HTERT RPE-1 (cell line): Measurements from ENCODE around the gene SPECC1.

Experiments used
- in situ Hi-C: fragments of 300-500 bp; cut with MboI; formaldehyde crosslinking; loops from 4 replicates; pipeline ENCODE4 v1.14.3; 2020; ENCODE audit warnings: low sequenced_read_pairs

SPECC1 gene

DNA sequence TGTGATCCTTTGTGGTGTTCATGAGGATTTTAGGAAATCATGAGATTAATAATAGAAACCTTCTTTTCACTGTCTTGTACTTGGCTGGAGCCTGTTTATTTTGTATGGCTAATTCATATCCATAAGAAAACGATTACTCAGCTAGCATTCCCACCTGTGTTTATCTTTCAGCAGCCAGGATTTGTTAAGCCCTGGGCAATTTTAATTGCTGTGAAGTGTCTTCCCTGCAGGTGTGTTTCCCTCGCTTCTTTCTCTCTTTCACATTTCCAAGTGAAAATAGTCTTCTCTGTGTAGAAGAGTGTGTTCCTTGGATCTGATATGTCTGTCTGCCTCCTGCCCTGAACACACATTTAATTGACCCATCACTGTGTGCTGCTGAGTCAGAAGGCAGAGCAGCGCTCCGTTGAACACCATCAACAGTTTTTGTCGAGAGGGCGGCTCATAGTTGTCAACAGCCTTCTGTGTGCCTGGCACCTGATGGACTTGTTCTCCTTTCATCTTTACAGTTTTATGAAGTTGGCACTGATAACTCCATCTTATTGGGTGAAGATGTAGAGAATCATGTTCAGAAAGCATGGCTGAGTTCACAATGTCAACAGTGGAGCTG, 83.2 kb downstream of the SPECC1 start:
- in situ Hi-C loops: no loop called here

DNA sequence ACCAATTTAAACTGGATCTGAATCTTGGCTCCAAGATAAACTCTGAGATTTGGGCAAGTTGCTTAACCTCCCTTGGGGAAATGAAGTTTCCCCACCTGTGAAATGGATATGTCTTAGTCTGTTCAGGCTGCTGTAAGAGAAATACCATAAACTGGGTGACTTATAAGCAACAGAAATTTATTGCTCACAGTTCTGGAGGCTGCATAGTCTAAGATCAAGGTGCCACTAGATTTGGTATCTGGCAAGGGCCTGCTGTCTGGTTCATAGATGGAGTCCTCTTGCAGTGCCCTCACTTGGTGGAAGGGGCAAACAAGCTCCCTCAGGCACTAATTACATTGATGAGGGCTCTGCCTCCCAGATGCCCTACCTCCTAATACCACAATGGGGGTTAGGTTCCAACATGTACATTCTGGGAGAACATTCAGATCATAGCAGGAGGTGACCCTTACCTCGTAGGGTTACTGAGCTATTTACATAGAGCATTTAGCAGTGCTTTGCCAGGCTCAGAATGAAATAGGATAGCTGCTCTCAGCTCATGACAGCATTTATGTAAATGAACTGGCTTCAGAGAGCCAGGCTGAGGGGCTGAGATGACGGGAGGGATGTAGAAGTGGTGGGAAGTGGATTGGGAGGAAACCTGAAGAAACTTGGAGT, 83.9 kb downstream of the SPECC1 start:
- in situ Hi-C loops: no loop called here

DNA sequence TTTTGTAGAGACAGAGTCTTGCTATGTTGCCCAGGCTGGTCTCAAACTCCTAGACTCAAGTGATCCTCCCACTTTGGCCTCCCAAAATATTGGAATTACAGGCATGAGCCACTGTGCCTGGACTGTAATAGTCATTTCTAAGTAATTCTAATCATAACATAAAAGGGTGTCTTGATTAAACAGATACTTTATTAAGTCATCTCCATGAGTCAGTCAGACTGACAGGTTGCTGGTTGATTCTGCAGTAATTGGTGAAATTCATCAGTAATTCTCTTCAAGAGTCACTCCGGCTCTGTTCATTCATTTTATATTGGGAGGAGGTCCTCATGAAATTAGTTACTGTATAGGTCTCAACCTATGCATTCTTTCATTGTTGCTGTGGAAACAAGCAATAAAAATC, 85.6 kb downstream of the SPECC1 start:
- in situ Hi-C loops: no loop called here

DNA sequence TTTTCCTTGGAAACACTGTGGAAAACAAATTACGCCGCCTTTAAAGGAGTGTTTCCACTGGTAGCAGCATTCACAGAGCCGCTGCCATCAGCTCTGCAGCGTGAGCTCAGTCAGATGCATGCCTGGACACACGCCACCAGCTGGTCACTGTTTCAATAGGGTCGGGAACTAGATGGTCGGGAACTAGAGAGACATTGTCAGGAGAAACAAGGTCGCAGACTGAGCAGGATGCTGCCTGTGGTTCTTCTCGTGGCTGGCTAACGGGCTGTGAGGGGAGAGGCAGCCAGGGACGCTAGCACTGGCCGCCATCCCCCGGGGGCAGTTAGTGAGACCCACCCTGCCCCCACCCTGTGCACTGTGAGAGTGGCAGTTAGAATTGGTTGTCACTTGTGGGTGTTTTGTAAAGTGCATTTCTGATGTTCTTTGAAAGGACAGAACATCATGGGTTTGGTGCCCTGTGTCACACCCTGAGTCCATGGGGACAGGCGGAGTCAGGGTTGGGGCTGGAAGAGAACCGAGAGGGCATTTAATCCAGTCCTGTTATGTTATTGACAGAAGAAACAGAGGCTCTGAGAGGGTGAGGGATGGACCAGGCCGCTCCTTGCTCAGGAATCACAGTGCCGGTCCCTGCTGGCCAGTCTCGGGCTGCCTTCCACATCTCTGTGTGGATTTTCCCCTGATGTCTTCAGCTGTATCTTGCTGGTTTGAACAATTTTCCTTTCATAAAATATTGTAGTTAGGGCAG, 86.3 kb downstream of the SPECC1 start:
- in situ Hi-C loops: no loop called here

DNA sequence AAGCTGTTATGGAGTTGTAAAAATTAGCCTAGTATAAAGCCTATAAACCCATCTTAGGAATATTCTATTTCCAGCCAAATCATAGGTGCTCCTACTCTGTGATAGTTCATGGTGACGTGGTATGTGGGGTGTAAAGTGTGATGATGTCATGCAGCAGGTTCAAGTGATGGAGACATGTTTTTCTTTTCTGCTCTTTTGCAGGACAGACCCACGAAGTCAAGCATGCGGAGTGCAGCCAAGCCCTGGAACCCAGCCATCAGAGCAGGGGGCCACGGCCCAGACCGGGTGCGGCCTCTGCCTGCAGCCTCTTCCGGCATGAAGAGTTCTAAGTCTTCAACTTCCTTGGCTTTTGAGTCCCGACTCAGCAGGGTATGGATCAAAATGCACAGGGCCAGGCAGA, 87.3 kb downstream of the SPECC1 start:
- in situ Hi-C loops: no loop called here

DNA sequence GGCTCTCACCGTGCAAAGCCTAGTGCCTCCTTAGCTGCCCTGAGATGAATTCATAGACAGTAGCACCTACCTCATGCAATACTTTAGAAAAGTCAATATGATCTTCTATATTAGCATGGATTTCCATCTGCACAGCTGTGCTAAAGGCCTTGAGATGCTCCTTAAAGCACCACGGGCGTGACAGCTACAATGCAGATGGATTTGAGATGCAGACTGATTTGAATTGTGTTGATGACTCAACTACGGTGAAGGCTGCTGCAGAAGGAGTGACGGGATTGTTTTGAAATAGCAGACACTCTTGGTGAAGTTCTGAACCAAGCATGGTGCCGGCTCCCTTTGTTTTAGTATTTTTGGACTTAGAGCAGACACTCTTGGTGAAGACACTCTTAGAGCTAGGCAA, 88.2 kb downstream of the SPECC1 start:
- in situ Hi-C loops: no loop called here

DNA sequence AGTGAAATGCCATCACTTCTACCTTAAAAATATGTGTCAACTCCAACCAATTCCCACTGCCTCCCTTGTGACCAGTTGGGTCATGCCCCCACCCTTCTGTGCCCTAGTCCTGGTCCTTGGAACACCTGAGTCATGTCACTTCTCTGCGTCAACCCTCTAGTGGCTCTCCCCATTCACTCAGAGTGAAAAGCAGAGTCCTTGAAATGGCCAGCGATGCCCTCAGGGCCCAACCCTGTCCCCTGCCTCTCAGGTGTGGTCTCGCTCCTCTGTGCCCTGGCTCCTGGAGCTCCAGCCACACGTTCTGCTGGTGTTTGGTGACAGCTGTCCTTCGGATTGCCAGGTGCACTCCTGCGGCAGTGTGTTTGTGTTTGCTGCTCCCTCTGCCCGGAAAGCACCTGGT, 89.2 kb downstream of the SPECC1 start:
- in situ Hi-C loops: no loop called here

DNA sequence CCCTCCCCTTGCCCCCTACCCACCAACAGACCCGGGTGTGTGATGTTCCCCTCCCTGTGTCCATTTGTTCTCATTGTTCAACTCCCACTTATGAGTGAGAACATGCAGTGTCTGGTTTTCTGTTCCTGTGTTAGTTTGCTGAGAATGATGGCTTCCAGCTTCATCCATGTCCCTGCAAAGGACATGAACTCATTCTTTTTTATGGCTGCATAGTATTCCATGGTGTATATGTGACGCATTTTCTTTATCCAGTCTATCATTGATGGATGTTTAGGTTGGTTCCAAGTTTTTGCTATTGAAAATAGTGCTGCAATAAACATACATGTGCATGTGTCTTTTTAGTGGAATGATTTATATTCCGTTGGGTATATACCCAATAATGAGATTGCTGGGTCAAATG, 91.6 kb downstream of the SPECC1 start:
- in situ Hi-C loops: loop anchor here (25.0 kb wide), 1 partner anchor 114 kb away; the partner anchor contains the start of gene AKAP10

DNA sequence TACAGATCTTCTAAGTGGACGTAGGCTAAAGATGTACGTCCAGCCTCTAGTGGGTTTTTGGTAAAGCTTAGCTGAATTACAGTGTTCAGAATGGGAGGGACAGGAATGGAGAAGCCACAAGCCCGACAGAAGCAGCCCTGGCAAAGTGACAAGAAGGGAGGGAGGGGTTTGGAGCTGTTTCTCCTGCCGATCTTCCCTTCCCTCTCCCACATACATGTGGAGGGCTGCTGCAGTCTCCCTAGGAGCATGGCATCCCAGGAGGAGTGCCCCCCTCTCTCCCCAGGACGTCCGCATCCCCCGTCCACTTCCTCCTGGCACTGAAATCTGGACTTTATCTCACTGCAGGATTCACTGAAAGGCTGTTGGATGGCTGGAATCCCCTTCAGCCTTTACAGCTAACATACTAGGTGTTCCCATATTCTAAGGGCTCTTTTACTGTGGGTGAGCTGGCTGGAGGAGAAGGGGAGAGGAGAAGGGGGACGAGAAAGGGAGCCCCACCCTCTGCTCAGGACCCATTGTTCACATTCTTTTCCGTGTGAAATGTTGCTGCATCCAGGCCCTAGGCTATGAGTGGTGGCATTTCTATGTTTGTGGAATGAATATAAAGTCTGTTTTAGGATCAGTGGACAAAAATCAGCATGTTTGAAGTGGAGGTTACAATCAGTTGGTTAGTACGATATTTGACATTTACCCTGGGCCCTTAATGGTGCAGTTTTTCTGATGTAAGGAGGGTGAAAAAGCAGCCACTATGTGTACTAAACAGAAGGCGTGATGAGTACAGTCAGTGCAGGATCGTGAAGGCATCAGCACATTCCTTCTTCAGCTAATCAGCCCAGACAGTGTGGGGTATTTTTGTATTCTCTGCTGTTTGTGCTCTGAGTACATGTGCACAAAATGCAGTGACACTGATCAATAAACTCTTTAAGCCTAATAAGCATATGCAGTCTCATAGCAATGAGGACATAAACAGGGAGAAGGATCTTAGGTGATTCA, 94.6 kb downstream of the SPECC1 start:
- in situ Hi-C loops: loop anchor here (25.0 kb wide), 1 partner anchor 116 kb away; the partner anchor contains the start of gene AKAP10

DNA sequence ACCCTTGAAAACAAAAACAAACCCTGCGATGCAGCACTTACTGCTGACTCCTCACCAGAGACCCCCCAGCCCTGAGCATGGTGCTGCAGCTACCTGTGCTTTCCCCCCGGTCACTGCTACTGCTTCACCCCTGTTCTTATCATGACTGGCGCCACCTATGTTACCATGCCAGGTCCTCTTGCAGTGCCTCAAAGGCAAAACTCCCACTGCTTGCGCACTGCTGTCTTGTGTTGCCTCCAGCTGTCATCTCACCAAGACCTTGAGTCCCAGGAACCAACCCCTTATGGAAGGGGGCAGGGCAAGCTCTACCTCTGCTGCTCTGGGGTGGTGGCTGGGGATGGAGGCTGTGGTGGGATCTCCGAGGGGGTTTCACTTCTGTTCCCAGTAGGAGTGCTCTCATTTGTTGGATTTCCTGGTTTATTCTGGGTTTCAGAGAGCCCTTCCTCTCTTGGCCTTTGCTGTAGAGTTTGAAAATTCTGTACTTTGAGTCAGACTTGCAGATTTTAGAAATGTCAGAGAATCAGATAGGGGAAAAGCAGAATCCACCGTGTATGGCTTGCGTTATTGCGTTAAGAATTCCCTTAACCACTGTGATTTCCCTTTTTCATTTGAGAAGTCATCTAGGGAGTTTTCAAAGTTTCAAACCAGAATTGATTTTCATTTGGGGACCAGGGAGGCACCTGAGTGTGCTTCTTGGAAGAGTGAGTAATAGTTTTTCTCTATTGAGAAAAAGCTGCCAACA, 96.6 kb downstream of the SPECC1 start:
- in situ Hi-C loops: loop anchor here (25.0 kb wide), 1 partner anchor 118 kb away; the partner anchor contains the start of gene AKAP10

DNA sequence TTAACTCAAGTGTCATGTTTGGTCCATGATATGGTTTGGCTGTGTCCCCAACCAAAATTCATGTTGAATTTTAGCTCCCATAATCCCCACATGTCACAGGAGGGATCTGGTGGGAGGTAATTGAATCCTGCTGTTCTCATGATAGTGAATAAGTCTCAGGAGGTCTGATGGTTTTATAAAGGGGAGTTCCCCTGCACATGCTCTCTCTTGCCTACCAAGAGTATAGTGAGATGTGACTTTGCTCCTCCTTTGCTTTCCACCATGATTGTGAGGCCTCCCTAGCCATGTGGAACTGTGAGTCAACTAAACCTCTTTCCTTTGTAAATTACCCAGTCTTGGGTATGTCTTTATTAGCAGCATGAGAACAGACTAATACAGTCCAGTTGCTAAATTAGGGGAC, 97.3 kb downstream of the SPECC1 start:
- in situ Hi-C loops: loop anchor here (25.0 kb wide), 1 partner anchor 119 kb away; the partner anchor contains the start of gene AKAP10

DNA sequence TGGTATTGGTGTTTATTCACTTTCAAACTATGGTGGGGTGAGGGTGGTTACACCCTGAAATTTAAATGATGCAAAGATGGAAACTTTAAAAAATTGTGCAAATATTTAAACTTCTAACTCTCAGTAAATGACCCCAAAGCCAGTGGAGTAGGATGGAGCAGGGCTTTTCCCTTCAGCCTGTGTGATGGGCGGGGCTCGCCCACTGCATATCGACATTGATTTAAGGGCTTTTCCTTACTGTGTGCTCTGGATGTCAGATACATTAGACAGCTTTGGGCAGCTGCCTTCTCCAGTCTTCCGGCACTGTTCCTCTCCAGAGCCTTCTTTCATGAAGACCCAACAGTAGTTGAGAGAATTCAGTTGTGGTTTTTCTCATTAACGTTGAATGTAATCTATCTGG, 99.9 kb downstream of the SPECC1 start:
- in situ Hi-C loops: loop anchor here (25.0 kb wide), 1 partner anchor 122 kb away; the partner anchor contains the start of gene AKAP10

DNA sequence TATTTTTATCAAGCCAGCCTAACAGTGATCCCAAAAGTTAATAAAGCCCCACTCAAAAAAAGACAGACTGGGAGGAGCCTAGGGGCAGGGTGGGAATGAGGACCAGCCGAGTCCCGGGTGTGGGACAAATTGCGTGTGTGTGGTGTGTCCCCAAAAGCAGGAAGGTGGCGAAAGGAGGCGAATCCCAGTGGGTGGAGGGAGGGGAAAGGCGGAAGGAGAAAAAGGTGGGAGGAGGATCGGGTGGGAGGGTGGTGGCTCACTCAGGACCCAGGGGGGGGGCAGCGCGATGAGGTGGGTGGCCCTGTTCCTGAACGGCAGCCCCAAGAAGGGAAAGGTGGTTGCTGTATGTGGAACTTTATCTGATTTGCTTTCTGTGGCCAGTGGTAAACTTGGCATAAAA, 102.4 kb downstream of the SPECC1 start:
- in situ Hi-C loops: loop anchor here (25.0 kb wide), 1 partner anchor 124 kb away; the partner anchor contains the start of gene AKAP10

DNA sequence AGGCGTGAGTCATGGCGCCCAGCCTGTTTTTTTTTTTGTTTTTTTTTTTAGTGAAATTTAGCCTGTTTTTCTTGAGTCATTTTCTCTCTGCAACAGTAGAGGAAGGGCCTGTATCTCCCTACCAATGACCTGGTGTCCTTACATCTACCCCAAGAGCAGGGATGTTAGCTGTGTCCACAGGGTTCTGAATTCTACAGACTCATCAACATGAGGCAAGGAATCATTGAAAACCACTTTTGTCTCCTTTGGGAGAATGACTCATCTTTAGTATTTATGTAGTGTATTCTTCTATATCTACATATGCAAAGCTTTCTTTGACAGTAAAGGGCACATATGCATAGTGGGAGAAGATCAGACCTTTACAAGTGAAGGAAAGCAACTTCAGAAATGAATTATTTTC, 105.3 kb downstream of the SPECC1 start:
- in situ Hi-C loops: loop anchor here (25.0 kb wide), 1 partner anchor 127 kb away; the partner anchor contains the start of gene AKAP10

DNA sequence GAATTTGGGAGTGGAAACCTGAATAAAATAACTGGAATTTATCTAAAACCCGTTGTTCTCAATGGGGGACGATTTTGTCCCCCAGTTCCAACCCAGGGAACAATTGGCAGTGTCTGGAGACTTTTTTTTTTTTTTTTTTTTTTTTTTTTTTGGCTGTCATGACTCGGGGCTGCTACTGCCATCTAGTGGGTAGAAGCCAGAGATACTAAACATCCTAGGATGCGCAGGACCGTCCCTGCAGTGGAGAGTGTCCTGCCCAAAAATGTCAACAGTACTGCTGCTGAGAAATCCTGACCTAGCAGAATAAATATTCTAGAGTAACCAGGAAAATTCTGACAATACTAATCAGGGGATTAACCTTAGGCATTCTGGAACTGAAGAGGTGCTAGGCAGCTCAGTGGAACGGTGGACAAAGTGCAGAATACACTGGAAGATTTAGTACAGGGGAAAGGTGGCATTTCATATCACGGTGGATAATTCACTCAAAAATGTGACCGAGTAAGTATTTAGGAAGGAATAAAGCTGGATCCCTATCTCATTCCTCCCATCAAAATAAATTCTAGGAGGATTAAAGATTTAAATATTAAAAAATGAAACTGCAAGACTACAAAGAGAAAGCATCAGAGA, 107.6 kb downstream of the SPECC1 start:
- in situ Hi-C loops: loop anchor here (25.0 kb wide), 1 partner anchor 129 kb away; the partner anchor contains the start of gene AKAP10

DNA sequence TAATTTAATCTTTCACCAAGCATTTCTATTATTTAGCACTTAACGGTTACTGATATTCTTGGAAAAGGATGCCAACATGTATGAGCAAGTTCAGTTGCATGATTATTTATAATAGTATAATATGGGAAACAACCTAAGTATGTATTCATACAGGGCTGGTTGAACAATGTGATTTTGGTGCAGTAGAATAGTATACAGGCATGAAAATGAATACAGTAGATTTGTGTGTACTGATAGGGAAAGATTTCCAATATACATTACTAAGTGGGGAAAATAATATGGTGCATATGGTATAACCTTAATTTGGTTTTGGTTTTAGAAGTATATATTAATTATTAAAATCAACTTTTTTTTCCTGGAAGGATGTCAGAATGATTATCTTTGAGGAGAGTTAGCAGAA, 109.1 kb downstream of the SPECC1 start:
- in situ Hi-C loops: loop anchor here (25.0 kb wide), 1 partner anchor 131 kb away; the partner anchor contains the start of gene AKAP10

DNA sequence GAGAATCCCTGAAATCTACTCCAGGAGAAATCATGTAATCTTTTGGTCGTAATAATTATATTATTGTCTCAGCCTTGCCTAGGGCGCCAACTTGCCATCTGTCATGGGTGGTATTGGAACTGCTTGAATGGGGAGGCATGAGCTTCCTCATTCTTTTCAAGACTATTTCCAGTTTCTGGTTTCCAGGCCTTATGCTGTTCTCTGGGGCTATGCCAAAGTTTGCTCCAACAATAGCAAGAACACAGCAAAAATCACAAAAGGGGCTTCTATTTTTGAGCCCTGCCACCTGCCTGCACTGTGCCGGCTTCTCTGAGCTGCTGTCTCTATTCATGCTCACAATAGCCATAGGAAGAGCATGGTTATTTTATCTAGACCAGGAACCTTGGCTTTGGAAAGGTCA, 111.7 kb downstream of the SPECC1 start:
- in situ Hi-C loops: loop anchor here (25.0 kb wide), 1 partner anchor 134 kb away; the partner anchor contains the start of gene AKAP10

DNA sequence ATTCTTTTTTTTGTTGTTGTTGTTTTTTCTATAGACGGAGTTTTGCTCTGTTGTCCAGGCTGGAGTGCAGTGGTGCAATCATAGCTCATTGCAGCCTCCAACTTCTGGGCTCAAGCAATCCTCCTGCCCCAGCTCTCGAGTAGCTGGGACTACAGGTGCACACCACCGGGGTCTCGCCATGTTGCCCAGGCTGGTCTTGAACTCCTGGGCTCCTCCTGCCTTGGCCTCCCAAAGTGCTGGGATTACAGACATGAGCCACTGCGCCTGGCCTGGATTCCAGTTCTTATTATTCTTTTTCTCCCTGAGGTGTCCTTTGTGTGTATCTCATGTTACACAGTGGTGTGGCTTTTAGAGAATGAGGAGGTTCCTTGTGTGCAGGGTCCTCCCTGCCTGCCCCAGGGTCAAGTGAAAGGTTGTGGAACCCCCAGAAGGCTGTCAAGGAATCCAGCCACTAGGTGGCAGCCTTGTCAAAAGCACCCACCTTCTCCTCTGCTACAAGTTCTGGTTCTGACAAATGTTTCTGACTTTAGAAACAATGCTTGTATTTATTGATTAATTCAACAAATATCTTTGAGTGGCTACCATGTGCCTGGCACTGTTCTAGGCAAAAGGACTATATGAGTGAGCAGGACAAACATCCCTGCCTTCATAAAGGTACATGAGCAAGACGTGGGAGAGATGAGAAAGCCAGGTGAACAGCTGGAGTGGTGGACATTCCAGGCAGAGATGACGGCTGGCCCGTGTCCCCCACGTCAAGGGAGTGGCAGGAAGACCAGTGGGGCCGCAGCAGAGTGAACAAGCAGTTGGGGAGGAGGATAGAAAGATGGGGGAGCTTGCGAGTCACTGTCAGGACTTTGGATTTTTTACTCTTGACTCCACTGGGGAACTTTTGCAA, 112.4 kb downstream of the SPECC1 start:
- in situ Hi-C loops: loop anchor here (25.0 kb wide), 1 partner anchor 134 kb away; the partner anchor contains the start of gene AKAP10
